Subcutaneous adipose tissue (tissue), 4 donors: ENCODE data around the gene TP53. TPM values are rescaled to one million over a fixed set of nuclear protein-coding genes. Genes with fewer than 3 reads are reported as not detected.

Experiments
- CTCF ChIP-seq: fragments of 450-650 bp; IDR thresholded peaks from one replicate; pipeline ENCODE4 v1.5.1; 2016; ENCODE audit warnings: low read depth, mild to moderate bottlenecking, control low read depth, antibody characterized with exemption, moderate library complexity
- total RNA-seq, 4 donors: library from RNA; depleted of rRNA; stranded (reverse); fragments of >200 nt; gene quantifications; one replicate each; pipeline ENCODE4 v1.1.0, GENCODE V29; 2016

The TP53 gene
- total RNA-seq, 4 donors from 2014 or later: 13.8 to 21.7 (median 16.4) TPM

GRCh38 chr17:7633093-7633492, 54.2 kb downstream of the TP53 start:
- TF ChIP-seq CTCF: no peak

- TF ChIP-seq CTCF: no peak
Measured at GRCh38 chr17:7632492-7632894, 54.8 kb downstream of the TP53 start.

- no peak for TF ChIP-seq CTCF
Measured at GRCh38 chr17:7631398-7632380, 55.6 kb downstream of the TP53 start.

- TF ChIP-seq CTCF: no peak
Measured at GRCh38 chr17:7629939-7630571, 57.2 kb downstream of the TP53 start, which contains the start of gene SHBG. Gene SHBG (plus strand): TSS chr17:7630135. CDS start chr17:7630173, 38 bp downstream.

- TF ChIP-seq CTCF: no peak
Measured at GRCh38 chr17:7627250-7628121, 59.8 kb downstream of the TP53 start, which contains the start of gene SAT2. Gene SAT2 (minus strand): TSS chr17:7627821. CDS start chr17:7627635, 186 bp downstream.

DNA sequence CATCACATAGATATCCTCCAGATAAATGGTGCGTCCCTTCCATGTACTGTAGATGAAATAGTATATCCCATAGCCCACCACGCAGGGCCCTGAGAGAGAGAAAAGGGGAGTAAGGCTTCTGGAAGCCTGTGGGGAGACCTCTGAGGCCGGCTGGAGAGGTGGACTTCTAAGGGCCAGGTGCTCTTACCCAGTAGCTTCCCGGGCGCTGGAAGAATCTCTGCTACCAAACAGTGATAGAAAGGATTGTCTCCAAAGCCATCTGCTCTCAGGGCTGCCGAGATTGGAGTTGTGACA, 60.4 kb downstream of the TP53 start:
- TF ChIP-seq CTCF: no peak
